GM12878 (cell line): ENCODE measurements around the gene DCP1B. TPM values are rescaled to one million over a fixed set of nuclear protein-coding genes. Genes with fewer than 3 reads are reported as not detected.

Experiments used
- ATAC-seq: fragments of 200-7000 bp; cut with Tn5 transposase; 3 replicates; pipeline ENCODE4 v1.9.1; 2020; ENCODE audit warnings: mild to moderate bottlenecking, moderate library complexity
- BruUV-seq: library from RNA; stranded (reverse); fragments of 400-500 nt; replicated peaks from 2 replicates; lab custom pipeline; 2021; lab: Mats Ljungman, UMichigan
- CTCF ChIA-PET: fragments of 300-600 bp; sonication (Branson Sonifier 250); formaldehyde crosslinking; extraction: SDS; loops from one replicate; lab custom pipeline; 2021; ENCODE audit warnings: inconsistent platforms; lab: Yijun Ruan, JAX
- POLR2A ChIA-PET: fragments of 350-600 bp; formaldehyde crosslinking; extraction: SDS; loops from one replicate; lab custom pipeline; 2021; ENCODE audit warnings: inconsistent platforms; lab: Charles Lee
- RAD21 ChIA-PET: fragments of 300-600 bp; sonication (Branson Sonifier 250); formaldehyde crosslinking; loops from one replicate; lab custom pipeline; 2023; ENCODE audit warnings: antibody characterized with exemption; ENCODE audit not compliant: unreplicated experiment; lab: Charles Lee
- SMC1A ChIA-PET: fragments of 300-600 bp; sonication (Branson Sonifier 250); formaldehyde crosslinking; loops from one replicate; lab custom pipeline; 2023; ENCODE audit not compliant: unreplicated experiment, uncharacterized antibody; lab: Charles Lee
- DNase-seq: peaks from one replicate; pipeline ENCODE4 v3.0.0-alpha.2; 2011; ENCODE audit warnings: low read depth, low spot score
- FAIRE-seq: peaks from 3 replicates; lab custom pipeline; 2011; peaks lifted over from hg19 to GRCh38; lab: Jason Lieb, UNC
- H2AFZ ChIP-seq: 2 replicates; pipeline ENCODE4 v1.6.0; 2011; ENCODE audit warnings: low read depth, low read length, control low read depth; ENCODE audit not compliant: control insufficient read depth
- H3K27ac ChIP-seq: 2 replicates; pipeline ENCODE4 v1.5.1; 2011; ENCODE audit warnings: control low read depth; ENCODE audit not compliant: control insufficient read depth, insufficient read depth
- H3K27me3 ChIP-seq, 2 experiments: replicated peaks in 1 of 2; 2 replicates each; pipeline versions ENCODE4 v1.6.0 to v1.6.1; 2011; ENCODE audit warnings: low read length in 1 of 2; ENCODE audit not compliant: control insufficient read depth in 2 of 2, insufficient read depth in 2 of 2
- H3K36me3 ChIP-seq, 2 experiments: 2 replicates each; pipeline ENCODE4 v1.5.1; 2011; ENCODE audit warnings: low read length in 1 of 2; ENCODE audit not compliant: control insufficient read depth in 2 of 2, insufficient read depth in 2 of 2
- H3K4me1 ChIP-seq: 2 replicates; pipeline ENCODE4 v1.6.1; 2011; ENCODE audit warnings: mild to moderate bottlenecking, low read length, moderate library complexity, mixed read lengths; ENCODE audit not compliant: control insufficient read depth, insufficient read depth
- H3K4me2 ChIP-seq: 2 replicates; pipeline ENCODE4 v1.6.0; 2011; ENCODE audit warnings: control low read depth; ENCODE audit not compliant: control insufficient read depth, insufficient read depth
- H3K4me3 ChIP-seq: fragments of 200-600 bp; sonication (generic); 2 replicates; pipeline ENCODE4 v1.5.1; 2016
- H3K79me2 ChIP-seq: 2 replicates; pipeline ENCODE4 v1.6.0; 2011; ENCODE audit warnings: low read length; ENCODE audit not compliant: control insufficient read depth, insufficient read depth
- H3K9ac ChIP-seq: 2 replicates; pipeline ENCODE4 v1.8.0; 2011; ENCODE audit warnings: low read length, control low read depth, mixed read lengths; ENCODE audit not compliant: control insufficient read depth, insufficient read depth
- H3K9me3 ChIP-seq: replicated peaks from 3 replicates; pipeline ENCODE4 v1.5.1; 2011; ENCODE audit warnings: mild to moderate bottlenecking, low read length; ENCODE audit not compliant: control insufficient read depth, insufficient read depth
- H4K20me1 ChIP-seq: 2 replicates; pipeline ENCODE4 v1.6.0; 2011; ENCODE audit not compliant: control insufficient read depth, insufficient read depth
- CEBPB ChIP-seq, 2 experiments: fragments of 150-350 bp in 1 of 2; IDR thresholded peaks; 2 replicates each; pipeline ENCODE4 v1.6.1; 2012 to 2014; ENCODE audit warnings: low read depth in 2 of 2, low read length in 2 of 2, borderline replicate concordance in 1 of 2, inconsistent platforms in 1 of 2
- NFIC ChIP-seq: IDR thresholded peaks from 2 replicates; pipeline ENCODE4 v1.6.1; 2012; ENCODE audit warnings: low read depth, mild to moderate bottlenecking, inconsistent platforms, low read length, moderate library complexity
- RAD21 ChIP-seq: IDR thresholded peaks from 2 replicates; pipeline ENCODE4 v1.6.1; 2011; ENCODE audit warnings: mild to moderate bottlenecking, low read depth, low read length, moderate library complexity; ENCODE audit not compliant: insufficient read depth
- RFX5 ChIP-seq: IDR thresholded peaks from 2 replicates; pipeline ENCODE4 v1.6.1; 2011; ENCODE audit warnings: low read depth, low read length, improper control_type of control experiment
- ZNF274 ChIP-seq: IDR thresholded peaks from one replicate; pipeline ENCODE4 v1.8.0; 2011; ENCODE audit not compliant: insufficient read length, insufficient read depth
- WGBS: methylation state at CpG from one replicate; pipeline ENCODE4 v1.1.6; 2016; ENCODE audit warnings: low lambda C conversion rate; ENCODE audit not compliant: insufficient replicate concordance, insufficient coverage; ENCODE audit errors: missing lambda C conversion rate; 5-methylcytosine and 5-hydroxymethylcytosine counted together
- in situ Hi-C: fragments of 300-500 bp; cut with MboI; formaldehyde crosslinking; loops from 9 replicates; pipeline ENCODE4 v1.14.3; 2018; ENCODE audit warnings: mixed read lengths
- intact Hi-C: fragments of 100-400 bp; cut with micrococcal nuclease; formaldehyde crosslinking; loops from one replicate; pipeline ENCODE4 v1.14.2; 2022; ENCODE audit not compliant: unreplicated experiment
- polyA plus RNA-seq, 11 experiments: library from polyadenylated mRNA; depleted of rRNA in 4 of 11; unstranded in 6 of 11; stranded (reverse) in 5 of 11; fragments of >200 nt; fragmentation: Nextera tagmentation in 4 of 11; fragmentation: Illumina TruSeq in 1 of 11; extraction: Ambion mirVana in 4 of 11; extraction: Trizol in 1 of 11; gene quantifications; 1 replicate in 1 of 11; 2 replicates in 10 of 11; pipeline versions ENCODE4 v1.2.1 to v1.2.3, GENCODE V29; 2011 to 2016; ENCODE audit warnings: inconsistent platforms in 2 of 11, missing spikeins in 2 of 11, low read depth in 1 of 11
- total RNA-seq, 4 experiments: library from RNA; depleted of rRNA in 3 of 4; stranded (reverse); fragments of >200 nt in 3 of 4; fragmentation: Illumina TruSeq in 1 of 4; extraction: Trizol in 1 of 4; gene quantifications; 2 replicates each; pipeline versions ENCODE4 v1.2.1 to v1.2.3, GENCODE V29; 2013 to 2021
- TF ChIP-seq, protein P1 (sequence below): fragments of 450-650 bp; IDR thresholded peaks from 2 replicates; pipeline ENCODE4 v1.6.1; 2017; ENCODE audit warnings: mild to moderate bottlenecking

DCP1B gene
- total and polyA plus RNA-seq, 10 of the 15 experiments (the other 5 are each of a cell fraction or from before 2014, with no cell fraction given) = 1.3 to 23.4 (median 15.3) TPM

DNA sequence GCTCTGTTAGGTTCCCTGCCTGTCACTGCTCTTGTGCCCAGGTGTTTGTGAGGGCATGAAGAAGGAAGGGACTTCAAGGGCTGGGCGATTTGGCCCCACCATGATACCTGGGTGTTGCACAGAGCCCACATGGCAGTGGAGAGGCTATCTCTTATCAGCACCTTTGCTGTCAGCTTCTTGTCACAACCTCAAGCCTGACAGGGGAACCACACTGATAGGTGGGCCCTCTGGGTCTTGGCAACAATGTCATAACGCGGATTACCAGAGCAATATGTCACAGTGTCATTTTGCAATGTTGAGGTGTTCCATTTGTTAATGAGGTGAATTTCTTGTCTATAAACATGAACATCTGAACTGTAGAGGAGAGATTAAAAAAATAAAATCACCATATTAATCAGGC is 25.6 kb upstream of the DCP1B start:
- TF ChIP-seq CEBPB (IDR thresholded peaks at IDR 0.05; ENCODE audit: borderline replicate concordance in 1 of 2, low read depth in 2 of 2, low read length in 2 of 2) (no peak), NFIC (no peak), ZNF274 (no peak), RAD21 (no peak), RFX5 (no peak)
- TF ChIP-seq, protein P1, sequence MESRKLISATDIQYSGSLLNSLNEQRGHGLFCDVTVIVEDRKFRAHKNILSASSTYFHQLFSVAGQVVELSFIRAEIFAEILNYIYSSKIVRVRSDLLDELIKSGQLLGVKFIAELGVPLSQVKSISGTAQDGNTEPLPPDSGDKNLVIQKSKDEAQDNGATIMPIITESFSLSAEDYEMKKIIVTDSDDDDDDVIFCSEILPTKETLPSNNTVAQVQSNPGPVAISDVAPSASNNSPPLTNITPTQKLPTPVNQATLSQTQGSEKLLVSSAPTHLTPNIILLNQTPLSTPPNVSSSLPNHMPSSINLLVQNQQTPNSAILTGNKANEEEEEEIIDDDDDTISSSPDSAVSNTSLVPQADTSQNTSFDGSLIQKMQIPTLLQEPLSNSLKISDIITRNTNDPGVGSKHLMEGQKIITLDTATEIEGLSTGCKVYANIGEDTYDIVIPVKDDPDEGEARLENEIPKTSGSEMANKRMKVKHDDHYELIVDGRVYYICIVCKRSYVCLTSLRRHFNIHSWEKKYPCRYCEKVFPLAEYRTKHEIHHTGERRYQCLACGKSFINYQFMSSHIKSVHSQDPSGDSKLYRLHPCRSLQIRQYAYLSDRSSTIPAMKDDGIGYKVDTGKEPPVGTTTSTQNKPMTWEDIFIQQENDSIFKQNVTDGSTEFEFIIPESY = no peak
- H3K27ac ChIP-seq = no peak overlapping the region
- ChIA-PET POLR2A (no interaction called here), SMC1A (no interaction called here), CTCF (no interaction called here), RAD21 (no interaction called here)
- no peaks in the 10 kb centered on the region for H3K79me2 ChIP-seq
- BruUV-seq = no TSS peak
- DNase-seq (no peak), FAIRE-seq (no peak), ATAC-seq (no peak)
- WGBS = 60% methylated on average over 3 of the region's 3 CpGs
- 0 out of 2 replicates have a peak, but pooled peaks cover 3% of the 10 kb centered on the region for H3K4me1 ChIP-seq
- H3K4me2 ChIP-seq = no peak overlapping the region
- H3K4me3 ChIP-seq = no peak overlapping the region
- H3K9ac ChIP-seq = no peak overlapping the region
- no peaks in the 10 kb centered on the region for H3K36me3 ChIP-seq
- H3K27me3 ChIP-seq = peaks cover 3 to 12% of the 10 kb centered on the region in 2 experiments
- intact Hi-C loops = no loop called here
- in situ Hi-C loops = no loop called here
- H4K20me1 ChIP-seq = no peaks in the 10 kb centered on the region
- no peaks in the 10 kb centered on the region; the same call in 2 of the 3 replicates for H3K9me3 ChIP-seq
- no peak overlapping the region for H2AFZ ChIP-seq
